Stimulated activated CD8-positive, alpha-beta memory T cell treated with anti-CD3 and anti-CD28 coated beads, Interleukin-4, amount 100 ng/mL, for 4 hours (primary cell): ENCODE results near the gene ZEB1.
"Not testable (repeated sequence)": the region's sequence is repeated elsewhere in the genome, so short reads cannot be mapped to it uniquely, and the experiment has no call there.

Source experiments
- DNase-seq, 2 donors: peaks; one replicate each; pipeline ENCODE4 v3.0.0-alpha.2; 2020; ENCODE audit warnings: low read depth in 2 of 2, low spot score in 1 of 2

ZEB1 gene

DNA sequence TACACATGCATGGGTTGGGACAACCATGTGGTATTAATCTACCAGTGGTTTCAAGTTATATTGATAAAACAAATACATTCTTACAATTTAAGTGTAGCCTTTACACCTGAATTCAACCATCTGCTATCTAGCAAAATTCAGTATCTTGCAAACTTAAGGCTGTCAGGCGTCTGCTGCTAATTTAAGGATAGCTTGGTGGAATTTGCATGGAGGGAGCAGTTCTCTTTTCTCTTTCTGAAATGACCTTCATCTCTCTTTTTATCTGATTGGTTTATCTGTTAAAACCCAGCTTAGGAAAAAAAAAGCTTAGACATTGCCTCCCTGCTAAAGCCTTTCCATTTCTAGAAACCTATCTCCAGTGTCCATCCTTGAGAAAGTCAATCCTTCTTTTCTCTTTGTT, 102.3 kb downstream of the ZEB1 start:
- DNase-seq = no peak

DNA sequence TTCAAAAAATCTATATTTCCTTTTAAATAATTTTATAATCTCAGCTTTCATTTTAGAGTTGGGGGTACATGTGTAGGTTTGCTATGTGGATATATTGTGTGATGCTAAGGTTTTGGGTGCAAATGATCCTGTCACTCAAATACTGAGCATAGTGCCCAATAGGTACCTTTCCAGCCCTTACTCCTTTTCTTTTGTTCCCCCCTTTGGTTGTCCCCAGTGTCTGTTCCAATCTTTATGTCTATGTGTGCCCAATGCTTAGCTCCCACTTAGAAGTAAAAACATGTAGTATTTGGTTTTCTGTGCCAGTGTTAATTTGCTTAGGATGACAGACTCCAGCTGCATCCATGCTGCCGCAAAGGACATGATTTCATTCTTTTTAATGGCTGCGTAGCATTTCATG, 103.6 kb downstream of the ZEB1 start:
- DNase-seq = no peak

DNA sequence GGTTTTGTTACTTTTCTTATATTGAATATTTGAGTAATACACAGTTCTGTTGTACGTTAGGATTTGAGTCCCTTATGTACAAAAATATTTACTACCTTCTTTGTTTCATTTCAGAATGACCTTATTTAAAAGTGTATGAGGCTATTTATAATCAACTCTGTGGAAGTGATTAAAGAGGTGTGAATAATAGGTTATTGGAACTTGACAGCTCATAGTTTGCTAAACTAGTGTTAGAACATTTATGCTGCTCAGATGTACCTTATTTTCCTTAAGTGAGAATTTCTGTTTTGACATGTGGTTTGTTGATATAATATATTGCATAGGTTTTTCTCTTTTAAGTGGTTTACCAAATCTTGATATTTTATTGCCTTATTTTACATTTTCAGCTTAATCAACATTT, 105.5 kb downstream of the ZEB1 start:
- DNase-seq = no peak

DNA sequence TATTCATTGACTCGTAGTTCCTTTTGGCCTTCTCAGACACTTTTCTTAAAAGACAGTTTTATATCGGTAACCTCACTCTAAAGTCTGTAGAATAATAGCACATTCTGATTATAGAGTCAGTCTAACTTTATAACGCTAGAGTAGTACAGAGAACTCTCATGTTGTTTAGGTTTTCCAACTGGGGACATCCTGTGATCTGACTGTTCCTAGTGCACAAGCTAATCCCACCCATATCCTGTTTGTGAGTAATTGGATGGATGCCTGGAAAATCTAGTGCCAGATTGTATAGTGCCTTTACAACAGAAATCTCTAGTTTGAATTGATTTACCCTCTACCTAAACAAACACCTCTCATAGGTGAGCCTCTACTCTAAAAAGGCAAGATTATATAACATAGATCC, 107.4 kb downstream of the ZEB1 start:
- DNase-seq = no peak

DNA sequence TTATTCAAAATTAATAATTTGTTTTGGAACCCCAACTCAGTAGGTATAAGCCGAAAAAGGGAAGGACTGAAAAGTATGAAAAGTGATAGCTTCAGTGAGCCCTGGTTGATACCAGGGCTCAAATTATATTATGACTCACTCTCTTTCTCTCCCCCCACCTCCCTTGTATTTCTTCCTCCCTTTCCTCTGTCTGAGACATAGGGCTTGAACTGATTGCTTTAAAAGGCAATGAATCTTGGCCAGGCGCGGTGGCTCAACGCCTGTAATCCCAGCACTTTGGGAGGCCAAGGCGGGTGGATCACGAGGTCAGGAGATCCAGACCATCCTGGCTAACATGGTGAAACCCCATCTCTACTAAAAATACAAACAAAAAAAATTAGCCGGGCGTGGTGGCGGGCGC, 108.3 kb downstream of the ZEB1 start:
- DNase-seq = not testable (repeated sequence)

DNA sequence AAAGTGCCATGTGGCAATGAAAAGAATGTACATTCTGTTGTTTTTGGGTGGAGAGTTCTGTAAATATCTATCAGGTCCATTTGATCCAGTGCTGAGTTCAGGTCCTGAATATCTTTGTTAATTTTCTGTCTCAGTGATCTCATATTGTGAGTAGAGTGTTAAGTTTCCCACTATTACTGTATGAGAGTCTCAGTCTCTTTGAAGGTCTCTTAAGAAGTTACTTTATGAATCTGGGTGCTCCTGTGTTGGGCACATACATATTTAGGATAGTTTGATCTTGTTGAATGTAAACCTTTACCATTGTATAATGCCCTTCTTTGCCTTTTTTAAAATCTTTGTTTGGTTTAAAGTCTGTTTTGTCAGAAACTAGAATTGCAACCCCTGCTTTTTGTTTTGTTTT, 109.5 kb downstream of the ZEB1 start:
- not testable (repeated sequence) for DNase-seq

DNA sequence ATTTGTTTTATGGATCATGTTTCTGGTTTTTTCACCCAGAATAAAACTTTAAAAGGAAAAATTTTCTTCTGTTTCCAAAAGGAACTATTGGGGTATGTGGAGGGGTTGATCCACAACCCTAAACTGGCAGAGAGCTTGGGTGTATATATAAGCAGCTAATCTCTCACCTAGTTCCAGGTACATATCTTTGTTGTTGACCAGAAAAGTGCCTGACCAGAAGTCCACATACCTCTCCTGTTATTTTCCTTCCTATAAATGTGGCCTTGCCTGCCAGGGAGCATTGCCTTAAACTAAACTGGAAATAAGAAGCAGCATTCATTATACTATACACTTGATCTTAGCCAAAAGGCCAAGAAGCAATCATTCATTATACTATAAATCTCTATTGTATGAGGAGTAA, 112.0 kb downstream of the ZEB1 start:
- no peak for DNase-seq

DNA sequence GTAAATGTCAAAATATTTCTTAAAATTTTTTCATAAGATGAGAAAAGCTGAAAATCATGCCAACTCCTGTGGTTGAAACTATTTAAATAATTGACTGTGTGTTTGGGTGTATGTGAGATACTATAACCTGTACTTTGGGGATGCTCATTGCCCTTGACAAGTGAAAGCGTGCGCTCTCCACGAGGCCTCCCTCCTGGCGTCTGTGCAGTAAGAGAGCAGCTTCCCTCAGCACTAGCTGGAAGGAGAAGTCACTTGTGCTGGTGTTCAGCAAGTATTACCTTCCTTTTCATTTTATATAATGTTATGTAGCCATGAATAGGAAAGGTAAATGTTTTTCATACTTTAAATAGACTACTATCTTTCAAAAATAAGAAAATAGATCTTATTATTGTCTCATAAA, 118.9 kb downstream of the ZEB1 start:
- no peak for DNase-seq

DNA sequence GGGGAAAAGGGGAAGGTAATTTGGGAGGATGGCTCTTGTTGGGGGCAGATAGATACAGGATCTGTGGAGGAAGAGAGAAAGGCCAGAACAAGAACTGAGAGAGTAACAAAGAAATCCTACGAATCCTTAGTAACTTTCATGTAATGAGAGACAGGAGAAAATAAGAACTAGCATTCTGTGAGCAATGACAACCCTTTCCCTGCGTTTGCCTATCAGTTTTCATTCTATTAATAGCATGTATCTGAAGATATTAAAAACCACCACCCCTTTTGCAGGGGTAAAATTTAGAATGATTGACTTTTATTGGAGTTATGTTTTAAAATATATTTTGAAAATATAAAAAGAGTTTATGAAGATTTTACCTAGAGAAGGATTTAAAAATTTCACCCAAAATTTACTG, 132.8 kb downstream of the ZEB1 start:
- DNase-seq = no peak

DNA sequence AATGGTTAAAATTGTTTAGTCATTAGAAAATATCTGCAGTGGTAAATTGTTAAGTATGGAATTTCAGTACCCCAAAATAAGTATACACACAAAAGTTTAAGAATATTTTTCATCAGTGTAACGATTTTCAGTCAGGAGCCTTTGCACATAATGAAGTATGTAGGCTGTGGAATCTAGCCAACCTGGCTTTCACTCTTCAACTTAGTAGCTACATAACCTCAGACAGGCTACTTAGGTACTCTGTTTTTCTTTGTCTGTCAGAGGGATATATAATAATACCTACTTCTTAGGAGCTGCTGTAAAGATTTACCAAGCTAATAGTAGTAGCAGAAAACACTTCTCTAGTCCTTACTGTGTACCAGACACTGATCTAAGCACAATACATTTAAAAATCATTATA, 137.5 kb downstream of the ZEB1 start:
- DNase-seq = no peak

DNA sequence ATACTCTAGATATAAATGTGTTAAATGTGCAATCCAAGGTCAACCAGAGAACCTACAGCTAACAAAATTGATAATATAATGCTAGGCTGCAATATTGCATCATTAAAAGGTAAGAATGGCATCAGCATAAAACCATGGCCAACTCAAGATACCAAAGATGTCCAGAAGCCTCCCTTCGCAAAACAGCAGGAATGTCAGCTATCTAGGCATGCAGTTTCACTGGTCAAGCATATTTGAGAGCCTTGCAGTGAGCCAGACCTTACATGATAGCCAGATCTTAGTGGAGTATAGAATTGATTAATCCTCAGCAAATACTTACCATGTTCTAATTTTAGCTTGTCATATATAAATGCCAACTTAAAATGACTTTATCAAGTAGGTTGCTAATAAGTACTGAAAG, 138.8 kb downstream of the ZEB1 start:
- DNase-seq = no peak

DNA sequence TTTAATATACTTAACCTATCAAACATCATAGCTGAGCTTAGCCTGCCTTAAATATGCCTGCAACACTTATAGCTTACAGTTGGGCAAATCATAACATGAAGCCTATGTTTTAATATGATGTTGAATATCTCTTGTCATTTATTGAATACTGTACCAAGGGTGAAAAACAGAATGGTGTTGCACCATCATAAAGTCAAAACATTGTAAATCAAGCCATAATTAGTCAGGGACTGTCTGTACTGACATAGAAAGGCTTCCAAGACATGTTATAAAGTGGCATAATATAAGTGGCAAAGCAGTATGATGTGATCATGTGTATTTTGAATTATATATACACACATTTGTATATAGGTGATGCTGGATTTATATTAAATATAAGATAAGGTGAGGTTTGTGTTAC, 140.0 kb downstream of the ZEB1 start:
- DNase-seq = no peak

DNA sequence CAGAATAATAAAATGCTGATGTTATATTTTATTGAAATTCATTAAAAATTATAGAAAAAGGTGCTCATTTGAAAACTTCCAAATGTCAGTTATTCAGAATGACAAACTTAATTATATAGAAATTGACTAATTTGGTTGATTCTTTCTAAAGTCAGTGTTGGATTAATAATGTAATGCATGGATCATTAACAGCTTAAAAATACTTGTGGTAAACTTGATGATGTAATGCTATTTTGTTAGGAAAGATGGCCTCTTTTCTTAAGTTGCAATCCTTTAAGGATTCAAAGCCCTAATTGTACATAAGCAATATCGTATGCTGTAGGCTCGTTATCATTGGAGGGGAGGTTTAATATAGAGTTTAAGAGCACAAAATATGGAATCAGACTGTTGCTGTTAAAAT, 141.2 kb downstream of the ZEB1 start:
- no peak for DNase-seq

DNA sequence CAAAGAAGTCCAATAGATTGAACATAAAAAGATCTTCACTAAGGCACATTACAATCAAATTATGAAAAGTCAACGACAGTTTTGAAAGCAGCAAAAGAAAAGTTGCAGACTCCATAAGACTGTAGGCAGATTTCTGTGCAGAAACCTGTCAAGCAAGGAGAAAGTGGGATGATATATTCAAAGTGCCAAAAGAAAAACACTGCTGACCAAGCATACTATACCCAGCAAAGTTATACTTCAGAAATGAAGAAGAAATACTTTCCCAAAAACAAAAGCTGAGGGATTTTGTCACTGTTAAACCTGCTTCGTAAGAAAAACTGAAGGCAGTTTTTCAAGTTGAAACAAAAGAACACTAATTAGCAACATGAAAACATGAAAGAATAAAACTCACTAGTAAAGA, 145.5 kb downstream of the ZEB1 start:
- no peak for DNase-seq

DNA sequence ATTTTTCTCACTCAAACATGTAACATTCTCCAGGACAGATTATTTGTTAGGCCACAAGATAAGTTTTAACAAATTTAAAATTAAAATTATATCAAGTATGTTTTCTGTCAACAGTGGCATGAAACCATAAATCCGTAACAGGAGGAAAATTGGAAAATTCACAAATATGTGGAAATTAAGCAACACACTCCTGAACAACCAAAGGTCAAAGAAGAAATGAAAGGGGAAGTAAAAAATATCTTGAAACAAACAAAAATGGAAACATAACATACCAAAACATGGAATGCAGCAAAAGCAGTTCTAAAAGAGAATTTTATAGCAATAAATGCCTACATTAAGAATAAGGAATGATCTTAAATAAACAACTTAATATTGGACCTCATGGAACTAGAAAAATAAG, 147.3 kb downstream of the ZEB1 start:
- DNase-seq = no peak

DNA sequence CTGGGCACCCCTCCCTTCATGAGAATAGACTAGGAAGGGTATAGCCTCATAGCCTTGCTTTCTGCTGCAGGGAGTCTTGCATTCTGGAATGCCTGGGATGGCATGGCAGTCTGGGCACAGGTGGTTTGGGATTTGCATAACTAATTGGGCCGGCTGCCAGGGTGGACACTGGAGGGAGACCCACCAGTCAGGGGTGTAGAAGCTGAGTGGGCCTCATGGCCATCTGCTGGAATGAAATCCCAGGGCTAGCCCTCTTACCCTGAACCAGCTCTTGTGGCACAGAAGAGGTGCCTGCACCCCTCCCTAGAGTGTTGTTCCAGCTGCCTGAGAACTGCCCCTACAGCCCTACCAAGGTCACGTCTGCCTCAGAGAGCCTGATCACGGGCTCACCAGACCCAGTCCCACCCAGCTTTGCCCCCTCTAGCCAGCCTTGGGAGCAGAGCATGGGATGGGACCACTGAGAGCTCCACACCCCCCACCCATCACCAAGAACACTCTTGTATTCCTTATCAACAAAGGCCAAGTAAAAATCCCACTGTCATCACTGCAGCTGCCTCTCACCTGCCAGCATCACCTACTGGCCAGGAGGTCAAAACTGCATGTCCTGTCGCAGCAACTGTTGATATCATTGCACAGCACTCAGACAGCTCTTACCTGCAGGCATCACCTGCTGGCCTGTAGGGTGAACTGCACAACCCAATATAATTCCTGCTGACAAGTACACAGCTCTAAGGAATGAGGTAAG, 148.9 kb downstream of the ZEB1 start:
- no peak for DNase-seq

DNA sequence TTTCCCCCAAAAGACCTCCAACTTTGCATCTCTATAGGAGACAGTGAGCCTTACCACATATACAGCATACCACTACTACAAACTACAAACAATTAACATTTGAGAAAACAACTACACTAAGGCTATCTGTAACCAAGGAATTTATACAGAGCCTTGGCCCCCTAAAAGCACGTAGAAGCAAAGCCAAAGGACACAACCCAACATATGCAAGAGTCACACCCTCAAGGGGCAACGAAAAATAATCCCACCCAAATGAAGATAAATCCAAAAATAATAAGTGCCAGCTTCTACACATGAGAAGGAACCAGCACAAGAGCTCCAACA, 149.5 kb downstream of the ZEB1 start:
- no peak for DNase-seq

DNA sequence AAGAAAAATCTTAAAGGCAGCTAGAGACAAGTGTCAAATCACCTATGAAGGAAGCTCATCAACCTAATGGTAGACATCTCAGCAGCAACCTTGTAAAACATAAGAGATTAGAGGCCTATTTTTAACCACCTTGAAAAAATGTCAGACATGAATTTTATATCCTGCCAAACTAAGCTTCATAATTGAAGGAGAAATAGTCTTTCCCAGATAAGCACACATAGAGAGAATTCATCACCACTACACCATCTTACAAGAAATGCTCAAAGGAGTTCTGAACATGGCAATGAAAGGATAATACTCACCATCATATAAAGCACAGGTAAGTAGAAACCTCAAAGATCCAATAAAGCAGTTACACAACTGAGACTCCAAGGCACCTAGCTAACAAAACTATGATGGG, 156.5 kb downstream of the ZEB1 start:
- no peak for DNase-seq

DNA sequence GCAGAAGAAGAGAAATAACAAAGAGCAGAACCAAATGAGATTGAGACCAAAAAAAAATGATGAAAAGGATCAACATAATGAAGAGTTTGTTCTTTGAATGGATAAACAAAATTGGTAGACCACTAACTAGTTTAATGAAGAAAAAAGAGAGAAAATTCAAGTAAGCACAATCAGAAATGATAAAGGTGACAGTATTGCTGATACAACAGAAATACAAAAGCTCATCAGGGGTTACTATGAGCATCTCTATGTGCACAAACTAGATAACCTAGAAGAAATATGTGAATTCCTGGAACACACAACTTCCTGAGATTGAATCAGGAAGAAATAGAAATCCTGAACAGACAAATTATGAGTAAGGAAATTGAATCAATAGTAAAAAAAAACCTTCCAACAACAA, 157.1 kb downstream of the ZEB1 start:
- no peak for DNase-seq

DNA sequence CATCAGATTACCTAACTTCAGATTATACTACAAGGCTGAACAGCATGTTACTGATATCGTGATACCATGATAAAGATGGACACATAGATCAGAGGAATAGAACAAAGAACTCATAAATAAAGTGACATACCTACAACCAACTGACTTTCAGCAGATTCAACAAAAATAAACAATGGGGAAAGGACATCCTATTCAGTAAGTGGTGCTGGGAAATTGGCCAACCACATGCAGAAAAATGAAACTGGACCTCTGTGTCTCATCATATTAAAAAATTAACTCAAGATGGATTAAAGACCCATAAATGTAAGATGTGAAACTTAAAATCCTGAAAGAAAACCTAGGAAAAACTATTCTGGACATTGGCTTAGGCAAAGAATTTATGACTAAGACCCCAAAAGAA, 158.6 kb downstream of the ZEB1 start:
- DNase-seq = no peak

DNA sequence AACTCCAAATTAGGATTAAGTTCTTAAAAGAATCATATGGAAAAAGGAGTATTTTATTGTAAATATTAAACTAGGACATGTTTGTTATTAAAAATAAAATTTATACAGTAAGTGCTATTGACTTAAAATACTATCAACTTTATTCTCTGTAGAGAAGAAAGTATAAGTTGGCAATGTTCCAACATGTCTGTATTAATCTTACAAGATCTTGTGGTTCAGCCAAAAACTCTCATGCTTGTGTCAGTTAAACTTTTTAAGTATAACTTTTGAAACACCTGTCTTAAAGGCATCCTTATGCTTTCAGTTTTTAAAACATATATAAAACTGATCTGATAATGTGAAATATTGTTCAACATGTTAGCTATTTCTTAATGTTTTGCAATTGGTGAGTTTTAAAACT, 160.7 kb downstream of the ZEB1 start:
- DNase-seq = no peak

DNA sequence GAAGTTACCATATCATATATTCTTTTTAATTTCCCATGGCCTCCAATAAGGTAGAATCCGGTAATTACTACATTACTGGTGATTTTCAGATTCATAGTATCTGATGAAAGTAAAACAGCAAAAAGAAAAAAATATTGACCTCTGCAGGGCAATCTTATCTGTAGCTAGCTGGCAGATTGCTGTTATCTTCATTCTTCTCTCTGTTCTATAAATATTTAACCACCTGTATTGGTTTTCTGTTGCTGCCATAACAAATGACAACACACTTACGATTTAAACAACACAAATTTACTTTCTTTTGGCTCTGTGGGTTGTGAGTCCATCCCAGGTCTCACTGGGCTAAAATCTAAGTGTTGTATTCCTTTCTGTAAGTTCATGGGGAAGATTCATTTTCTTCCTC, 164.5 kb downstream of the ZEB1 start:
- no peak for DNase-seq

DNA sequence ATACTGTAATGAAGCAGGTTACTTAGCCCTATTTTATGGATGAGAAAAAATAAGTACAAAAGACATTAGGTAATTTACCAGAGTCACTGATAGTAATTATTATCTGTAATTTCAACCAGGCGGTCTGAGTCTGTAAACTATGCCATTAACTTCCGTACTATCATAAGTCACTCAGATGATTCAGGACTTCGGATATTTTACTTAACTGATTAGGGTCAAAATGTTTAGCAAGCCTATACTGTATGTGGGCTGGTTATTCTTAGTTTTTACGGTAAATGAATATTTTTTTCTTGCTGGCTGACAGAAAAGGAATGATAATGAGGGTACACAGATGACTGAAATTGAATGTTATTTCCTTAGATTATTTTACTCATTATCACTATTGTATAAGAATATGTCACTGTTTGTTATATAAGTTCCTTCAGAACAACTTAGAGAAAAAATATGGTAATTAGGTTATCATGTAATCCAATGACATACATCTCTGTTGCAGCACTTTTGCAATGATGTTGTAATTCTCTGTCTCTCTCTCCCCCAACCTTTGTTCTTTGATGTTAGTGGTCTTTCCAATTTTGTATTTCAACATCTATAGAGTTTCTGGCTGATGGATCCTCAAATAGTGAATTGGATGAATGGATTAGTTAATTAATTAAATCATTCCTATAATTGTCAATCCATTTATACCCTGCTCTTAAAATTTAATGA, 165.6 kb downstream of the ZEB1 start:
- no peak for DNase-seq
